K562 (cell line): ENCODE results near the gene BTN3A1. TPM values are rescaled to one million over a fixed set of nuclear protein-coding genes. Genes with fewer than 3 reads are reported as not detected.

Experiments used
- ILF3 ChIP-seq: fragments of 450-650 bp; IDR thresholded peaks from 2 replicates; pipeline ENCODE4 v1.6.1; 2018; ENCODE audit warnings: antibody characterized with exemption, mild to moderate bottlenecking, moderate library complexity, borderline replicate concordance
- L3MBTL2 ChIP-seq: fragments of 450-650 bp; IDR thresholded peaks from 2 replicates; pipeline ENCODE4 v1.6.1; 2016; ENCODE audit warnings: mild to moderate bottlenecking, moderate library complexity
- MGA ChIP-seq: fragments of 450-650 bp; IDR thresholded peaks from 2 replicates; pipeline ENCODE4 v1.6.1; 2016; ENCODE audit warnings: mild to moderate bottlenecking, moderate library complexity
- NEUROD1 ChIP-seq: fragments of 150-350 bp; IDR thresholded peaks from 2 replicates; pipeline ENCODE4 v1.6.1; 2014; ENCODE audit warnings: borderline replicate concordance, low read length, low read depth; ENCODE audit not compliant: partially characterized antibody
- TCF7L2 ChIP-seq: fragments of 150-350 bp; IDR thresholded peaks from 2 replicates; pipeline ENCODE4 v1.6.1; 2016; ENCODE audit warnings: low read depth, mild to moderate bottlenecking, low read length, moderate library complexity
- THAP7 ChIP-seq: fragments of 250-450 bp; sonication (Bioruptor Pico); IDR thresholded peaks from 2 replicates; pipeline ENCODE4 v1.5.0; 2021
- ZNF316 ChIP-seq: fragments of 450-650 bp; IDR thresholded peaks from 2 replicates; pipeline ENCODE4 v1.6.1; 2016
- ZNF609 ChIP-seq: sonication (generic); formaldehyde crosslinking; IDR thresholded peaks from 2 replicates; pipeline ENCODE4 v1.8.1; 2023; ENCODE audit warnings: missing genetic modification reagents, mild to moderate bottlenecking, borderline replicate concordance
- ZNF766 ChIP-seq: fragments of 200-800 bp; sonication (Bioruptor generic); conservative IDR thresholded peaks from 2 replicates; pipeline ENCODE4 v1.6.1; 2016; ENCODE audit warnings: missing genetic modification characterization, missing compliant biosample characterization
- polyA plus RNA-seq, 8 experiments: library from polyadenylated mRNA; depleted of rRNA in 4 of 8; stranded (reverse) in 5 of 8; unstranded in 3 of 8; fragments of >200 nt; fragmentation: Nextera tagmentation in 2 of 8; fragmentation: Illumina TruSeq in 1 of 8; extraction: Ambion mirVana in 2 of 8; extraction: Trizol in 1 of 8; gene quantifications; 2 replicates each; pipeline versions ENCODE4 v1.2.1 to v1.2.3, GENCODE V29; 2011 to 2014; ENCODE audit warnings: inconsistent platforms in 1 of 8, missing spikeins in 1 of 8
- total RNA-seq, 7 experiments: library from RNA; depleted of rRNA in 6 of 7; stranded (reverse); fragments of >200 nt in 6 of 7; fragmentation: Illumina TruSeq in 2 of 7; extraction: Trizol in 2 of 7; gene quantifications; 2 replicates each; pipeline versions ENCODE4 v1.2.1 to v1.2.3, GENCODE V29; 2011 to 2021; ENCODE audit warnings: low replicate concordance in 1 of 7

Gene BTN3A1
- total and polyA plus RNA-seq, 9 of the 15 experiments (the other 6 are each of a cell fraction or from before 2014, with no cell fraction given) = 0.84 to 8.5 (median 3.9) TPM

GRCh38 chr6:26439151-26440125 is 37.4 kb downstream of the BTN3A1 start (continued):
- TF ChIP-seq ZNF609 (CRISPR knock-in tag) (no peak), NEUROD1 (no peak), THAP7 (CRISPR knock-in tag) (no peak), ZNF766 (CRISPR knock-in tag) (0 out of 2 replicates have a peak, but pooled peaks have one; percentile 39), TCF7L2 (no peak), MGA (0 out of 2 replicates have a peak, but pooled peaks have one; percentile 21), L3MBTL2 (peak; percentile 58; the same call in 1 of the 2 replicates), ILF3 (no peak), ZNF316 (no peak)
